Measurements from ENCODE around the gene NAALAD2.

The NAALAD2 gene

GRCh38 chr11:90218606-90219005, 84.1 kb downstream of the NAALAD2 start:
- TF ChIP-seq EZH2phosphoT487 (conservative IDR thresholded peaks at IDR 0.05; ENCODE audit: low read length) = no peak
- TF ChIP-seq CTCF (IDR thresholded peaks at IDR 0.05; ENCODE audit: insufficient read depth, low read length, poor library complexity, severe bottlenecking) = no peak
- Histone ChIP-seq H3K9me3 (ENCODE audit: insufficient read depth, low read length) (no peaks in the 10 kb centered on the region), H3K4me2 (ENCODE audit: low read depth, low read length, poor library complexity, severe bottlenecking) (peak overlapping the region; percentile 99), H3F3A (ENCODE audit: insufficient read depth) (0 out of 2 replicates have a peak, but pooled peaks cover 4% of the 10 kb centered on the region), H3K79me2 (ENCODE audit: insufficient read depth, low read length) (peaks cover 95% of the 10 kb centered on the region), H3K4me3 (ENCODE audit: insufficient read depth, low read length, poor library complexity, severe bottlenecking) (no peak overlapping the region), H3K27me3 (ENCODE audit: low read length) (no peaks in the 10 kb centered on the region), H3K27ac (ENCODE audit: low read depth, low read length) (no peak overlapping the region), H3K9ac (ENCODE audit: low read length) (no peak overlapping the region), H3K36me3 (ENCODE audit: low read length) (peaks cover 37% of the 10 kb centered on the region), H4K20me1 (ENCODE audit: low read depth, low read length) (peaks cover 44% of the 10 kb centered on the region), H2AFZ (ENCODE audit: low read depth, low read length, severe bottlenecking) (no peak overlapping the region), H3K9me2 (replicated peaks; ENCODE audit: insufficient read depth, low read length) (no peaks in the 10 kb centered on the region)

GRCh38 chr11:90219438-90219837, 85.0 kb downstream of the NAALAD2 start:
- peaks cover 87% of the 10 kb centered on the region for H3K79me2 ChIP-seq (ENCODE audit: insufficient read depth, low read length)
- no peak overlapping the region for H3K9ac ChIP-seq (ENCODE audit: low read length)
- peaks cover 42% of the 10 kb centered on the region for H4K20me1 ChIP-seq (ENCODE audit: low read depth, low read length)
- no peak overlapping the region for H2AFZ ChIP-seq (ENCODE audit: low read depth, low read length, severe bottlenecking)
- 0 out of 2 replicates have a peak, but pooled peaks cover 4% of the 10 kb centered on the region for H3F3A ChIP-seq (ENCODE audit: insufficient read depth)
- H3K9me3 ChIP-seq (ENCODE audit: insufficient read depth, low read length) = no peaks in the 10 kb centered on the region
- no peaks in the 10 kb centered on the region for H3K27me3 ChIP-seq (ENCODE audit: low read length)
- peak overlapping the region; percentile 99 for H3K4me2 ChIP-seq (ENCODE audit: low read depth, low read length, poor library complexity, severe bottlenecking)
- H3K27ac ChIP-seq (ENCODE audit: low read depth, low read length) = no peak overlapping the region
- peak overlapping the region; percentile 70 for H3K4me3 ChIP-seq (ENCODE audit: insufficient read depth, low read length, poor library complexity, severe bottlenecking)
- peaks cover 29% of the 10 kb centered on the region for H3K36me3 ChIP-seq (ENCODE audit: low read length)
- no peaks in the 10 kb centered on the region for H3K9me2 ChIP-seq (replicated peaks; ENCODE audit: insufficient read depth, low read length)
- TF ChIP-seq CTCF (IDR thresholded peaks at IDR 0.05; ENCODE audit: insufficient read depth, low read length, poor library complexity, severe bottlenecking) (no peak), EZH2phosphoT487 (conservative IDR thresholded peaks at IDR 0.05; ENCODE audit: low read length) (no peak)

GRCh38 chr11:90220391-90220790, 85.9 kb downstream of the NAALAD2 start:
- H3K27ac ChIP-seq (ENCODE audit: low read depth, low read length) = 0 out of 2 replicates have a peak overlapping the region, but pooled peaks have one; percentile 7

More at GRCh38 chr11:90220391-90220790, 85.9 kb downstream of the NAALAD2 start:
- Histone ChIP-seq H4K20me1 (ENCODE audit: low read depth, low read length) (peaks cover 38% of the 10 kb centered on the region), H3F3A (ENCODE audit: insufficient read depth) (no peaks in the 10 kb centered on the region), H3K9me3 (ENCODE audit: insufficient read depth, low read length) (no peaks in the 10 kb centered on the region), H3K9ac (ENCODE audit: low read length) (peak overlapping the region; percentile 76), H3K4me3 (ENCODE audit: insufficient read depth, low read length, poor library complexity, severe bottlenecking) (peak overlapping the region; percentile 70), H2AFZ (ENCODE audit: low read depth, low read length, severe bottlenecking) (no peak overlapping the region), H3K27me3 (ENCODE audit: low read length) (no peaks in the 10 kb centered on the region), H3K4me2 (ENCODE audit: low read depth, low read length, poor library complexity, severe bottlenecking) (peak overlapping the region; percentile 99), H3K9me2 (replicated peaks; ENCODE audit: insufficient read depth, low read length) (no peaks in the 10 kb centered on the region), H3K79me2 (ENCODE audit: insufficient read depth, low read length) (peaks cover 77% of the 10 kb centered on the region), H3K36me3 (ENCODE audit: low read length) (peaks cover 21% of the 10 kb centered on the region)
- TF ChIP-seq EZH2phosphoT487 (conservative IDR thresholded peaks at IDR 0.05; ENCODE audit: low read length) (no peak), CTCF (IDR thresholded peaks at IDR 0.05; ENCODE audit: insufficient read depth, low read length, poor library complexity, severe bottlenecking) (no peak)
